Suprapubic skin (tissue), 4 donors: ENCODE results near the gene CALD1. TPM values are rescaled to one million over a fixed set of nuclear protein-coding genes. Genes with fewer than 3 reads are reported as not detected.
A peak's percentile ranks its signal among the peaks of the same experiment; 100 is the strongest.

Experiments
- DNase-seq, 2 donors: peaks; one replicate each; pipeline ENCODE4 v3.0.0-alpha.2; 2019; ENCODE audit warnings: low spot score in 2 of 2
- H3K27ac ChIP-seq: fragments of 200-600 bp; sonication (generic); one replicate; pipeline ENCODE4 v1.5.1; 2019
- H3K27me3 ChIP-seq: fragments of 200-600 bp; sonication (generic); one replicate; pipeline ENCODE4 v1.5.1; 2019
- H3K36me3 ChIP-seq: fragments of 200-600 bp; sonication (generic); one replicate; pipeline ENCODE4 v1.5.1; 2019
- H3K4me1 ChIP-seq: fragments of 200-600 bp; sonication (generic); one replicate; pipeline ENCODE4 v1.5.1; 2019
- H3K4me3 ChIP-seq: fragments of 200-600 bp; sonication (generic); one replicate; pipeline ENCODE4 v1.5.1; 2019; ENCODE audit warnings: mild to moderate bottlenecking
- H3K9me3 ChIP-seq: fragments of 200-600 bp; sonication (generic); one replicate; pipeline ENCODE4 v1.5.1; 2019
- EP300 ChIP-seq: sonication (generic); formaldehyde crosslinking; IDR thresholded peaks from one replicate; pipeline ENCODE4 v1.6.1; 2017; ENCODE audit warnings: antibody characterized with exemption
- POLR2A ChIP-seq, 2 donors: fragments of 450-650 bp; IDR thresholded peaks; one replicate each; pipeline ENCODE4 v1.6.1; 2017; ENCODE audit warnings: antibody characterized with exemption in 2 of 2, mild to moderate bottlenecking in 2 of 2, moderate library complexity in 2 of 2
- POLR2AphosphoS5 ChIP-seq, 3 donors: sonication (generic); formaldehyde crosslinking; IDR thresholded peaks; one replicate each; pipeline ENCODE4 v1.6.1; 2017; ENCODE audit warnings: antibody characterized with exemption in 3 of 3
- WGBS: methylation state at CpG from one replicate; pipeline ENCODE4 v1.1.5; 2018; 5-methylcytosine and 5-hydroxymethylcytosine counted together
- total RNA-seq, 4 donors: library from RNA; depleted of rRNA; stranded (reverse); fragments of >200 nt; gene quantifications; one replicate each; pipeline ENCODE4 v1.1.0, GENCODE V29; 2016
- TF ChIP-seq, protein P1 (sequence below), 2 donors: fragments of 200-600 bp in 1 of 2; fragments of 450-650 bp in 1 of 2; sonication (generic) in 1 of 2; IDR thresholded peaks; one replicate each; pipeline ENCODE4 v1.5.1; 2016 to 2019; ENCODE audit warnings: antibody characterized with exemption in 2 of 2, mild to moderate bottlenecking in 1 of 2, moderate library complexity in 1 of 2

Gene CALD1
- total RNA-seq, 4 donors from 2014 or later = 53.6 to 116 (median 83.2) TPM

DNA sequence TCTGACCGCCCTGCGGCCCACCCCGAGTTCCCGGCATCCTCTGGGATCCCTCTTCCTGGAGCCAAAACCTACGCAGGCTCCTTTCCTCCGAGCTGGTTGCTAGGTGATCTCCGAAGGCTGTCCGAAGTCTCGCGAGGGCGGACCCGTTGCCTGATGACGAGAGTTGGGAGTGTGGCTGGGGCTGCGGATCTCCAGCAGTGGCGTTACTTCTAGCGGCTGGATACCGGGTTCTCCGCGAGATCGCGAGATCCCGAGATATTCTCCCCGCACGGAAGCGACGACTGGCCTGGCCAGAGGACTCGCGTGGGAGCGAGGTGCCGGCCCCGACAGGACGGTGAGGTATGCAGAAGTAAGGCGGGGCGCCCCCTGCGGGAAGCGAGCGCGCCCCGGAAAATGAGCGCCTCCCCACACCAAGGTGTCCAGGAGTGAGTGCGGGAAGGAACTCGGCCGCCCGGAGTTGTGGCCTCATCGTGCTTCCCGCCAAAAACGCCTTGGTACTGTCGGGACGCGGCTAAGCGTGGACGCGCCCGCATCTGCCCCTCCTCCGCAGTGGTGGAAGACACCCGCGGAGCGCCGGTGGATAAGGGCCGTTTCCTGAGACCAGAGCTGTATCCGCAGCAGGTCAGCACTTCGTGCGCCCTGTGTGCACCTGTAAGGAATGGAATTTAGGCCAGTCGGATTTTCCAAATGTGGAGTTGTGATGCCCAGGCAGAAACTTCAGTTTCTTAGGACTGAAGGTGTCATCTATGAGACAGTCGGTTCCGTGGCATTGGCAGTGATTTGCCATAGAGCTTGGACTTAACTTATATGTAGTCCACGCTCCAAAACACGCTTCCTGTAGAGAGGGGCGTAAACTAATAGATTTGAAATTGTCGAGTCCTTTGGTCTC is 207.2 kb downstream of the CALD1 start, which contains the start of gene AGBL3:
TSS of gene AGBL3 (plus strand) at position 146 of the 889 bp plus-strand sequence. CDS start 1,426 bp downstream, outside the sequence.
- peak within 1 kb of the TSS; percentile 74 for H3K4me3 ChIP-seq
- peak within 1 kb of the TSS; percentile 80 for H3K27ac ChIP-seq
- peak; percentile 96 to 98 for DNase-seq
- H3K36me3 ChIP-seq = no peaks in the 10 kb centered on the region
- no peaks in the 10 kb centered on the region for H3K27me3 ChIP-seq
- H3K4me1 ChIP-seq = peaks cover 16% of the 10 kb centered on the region
- 0% methylated on average over 29 of the region's 70 CpGs for WGBS
- TF ChIP-seq POLR2AphosphoS5 (IDR thresholded peaks at IDR 0.05) (peak in 1 of 3 donors; percentile 30), POLR2A (IDR thresholded peaks at IDR 0.05) (peak in 1 of 2 donors; percentile 27), EP300 (no peak)
- TF ChIP-seq, protein P1, sequence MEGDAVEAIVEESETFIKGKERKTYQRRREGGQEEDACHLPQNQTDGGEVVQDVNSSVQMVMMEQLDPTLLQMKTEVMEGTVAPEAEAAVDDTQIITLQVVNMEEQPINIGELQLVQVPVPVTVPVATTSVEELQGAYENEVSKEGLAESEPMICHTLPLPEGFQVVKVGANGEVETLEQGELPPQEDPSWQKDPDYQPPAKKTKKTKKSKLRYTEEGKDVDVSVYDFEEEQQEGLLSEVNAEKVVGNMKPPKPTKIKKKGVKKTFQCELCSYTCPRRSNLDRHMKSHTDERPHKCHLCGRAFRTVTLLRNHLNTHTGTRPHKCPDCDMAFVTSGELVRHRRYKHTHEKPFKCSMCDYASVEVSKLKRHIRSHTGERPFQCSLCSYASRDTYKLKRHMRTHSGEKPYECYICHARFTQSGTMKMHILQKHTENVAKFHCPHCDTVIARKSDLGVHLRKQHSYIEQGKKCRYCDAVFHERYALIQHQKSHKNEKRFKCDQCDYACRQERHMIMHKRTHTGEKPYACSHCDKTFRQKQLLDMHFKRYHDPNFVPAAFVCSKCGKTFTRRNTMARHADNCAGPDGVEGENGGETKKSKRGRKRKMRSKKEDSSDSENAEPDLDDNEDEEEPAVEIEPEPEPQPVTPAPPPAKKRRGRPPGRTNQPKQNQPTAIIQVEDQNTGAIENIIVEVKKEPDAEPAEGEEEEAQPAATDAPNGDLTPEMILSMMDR (IDR thresholded peaks at IDR 0.05) = peak; percentile 13 to 64
- peaks cover 4% of the 10 kb centered on the region for H3K9me3 ChIP-seq

DNA sequence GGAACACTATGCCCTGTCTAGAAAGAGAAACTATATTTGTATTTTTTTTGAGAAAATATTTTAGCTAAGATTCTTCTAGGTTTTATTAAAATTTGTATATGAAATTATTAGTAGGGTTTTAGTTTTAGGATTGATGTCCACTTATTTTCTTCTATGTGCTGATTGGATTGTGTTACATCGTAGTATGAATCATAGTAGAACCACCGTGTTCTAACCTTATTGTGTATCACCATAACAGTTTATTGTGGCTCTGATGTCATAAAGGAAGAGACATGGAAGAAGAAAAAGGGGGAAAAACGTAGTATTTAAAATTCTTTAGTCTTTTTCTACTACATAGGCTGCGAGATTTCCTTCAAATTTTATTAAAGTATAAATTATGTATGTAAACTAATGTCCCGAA is 208.7 kb downstream of the CALD1 start:
- Histone ChIP-seq H3K4me3 (no peak overlapping the region), H3K4me1 (peaks cover 16% of the 10 kb centered on the region), H3K9me3 (no peaks in the 10 kb centered on the region), H3K27ac (no peak overlapping the region), H3K36me3 (no peaks in the 10 kb centered on the region), H3K27me3 (no peaks in the 10 kb centered on the region)
- no peak for DNase-seq
- TF ChIP-seq EP300 = no peak
- 88% methylated on average over 5 of the region's 5 CpGs for WGBS

DNA sequence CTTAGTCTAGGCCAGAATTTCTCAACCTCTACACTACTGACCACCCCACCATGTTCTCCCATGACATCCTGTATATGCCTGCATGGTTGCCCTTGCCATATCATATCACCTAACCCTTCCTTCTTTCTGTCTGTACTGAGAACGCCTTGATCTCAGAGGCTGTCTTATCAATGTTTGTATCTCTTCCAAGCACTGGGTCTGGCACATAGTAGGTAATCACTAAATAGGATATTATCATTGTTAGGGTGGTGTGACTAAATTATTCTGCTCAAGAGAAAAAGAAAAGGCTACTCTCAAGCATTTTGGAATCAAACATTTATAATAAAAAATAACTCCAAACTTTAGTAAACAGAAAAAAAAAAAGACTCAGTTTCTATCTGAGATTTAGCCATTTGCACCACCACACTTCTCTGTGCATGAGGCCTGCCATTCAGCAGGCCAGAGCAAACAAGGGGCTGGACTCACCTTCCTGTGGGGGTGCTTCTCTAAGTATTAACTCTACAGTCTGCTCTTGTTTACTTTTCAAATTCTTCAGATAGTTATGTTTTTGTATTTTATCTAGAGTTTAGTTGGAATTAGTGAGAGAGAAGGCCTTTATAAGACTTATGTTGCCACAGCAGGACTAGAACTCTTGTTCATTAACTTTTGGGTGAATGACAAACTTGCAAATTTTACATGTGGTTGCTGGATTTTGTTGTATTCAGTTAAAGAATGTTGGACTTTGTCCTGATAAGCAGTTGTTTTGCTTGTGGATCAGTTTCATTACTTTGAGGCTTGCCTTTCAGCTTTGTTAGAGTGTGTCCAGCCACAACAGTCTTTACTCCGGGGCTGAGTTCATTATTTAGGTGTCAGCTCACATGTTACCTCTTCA is 212.3 kb downstream of the CALD1 start:
- WGBS = 82% methylated on average over 2 of the region's 2 CpGs
- H3K9me3 ChIP-seq = no peaks in the 10 kb centered on the region
- H3K4me3 ChIP-seq = no peak overlapping the region
- no peak overlapping the region for H3K27ac ChIP-seq
- no peaks in the 10 kb centered on the region for H3K27me3 ChIP-seq
- no peak for DNase-seq
- TF ChIP-seq, protein P1 (IDR thresholded peaks at IDR 0.05) = no peak
- TF ChIP-seq POLR2AphosphoS5 (IDR thresholded peaks at IDR 0.05) = no peak
- no peak for TF ChIP-seq EP300
- TF ChIP-seq POLR2A (IDR thresholded peaks at IDR 0.05) = no peak
- H3K4me1 ChIP-seq = peaks cover 16% of the 10 kb centered on the region
- H3K36me3 ChIP-seq = peaks cover 24% of the 10 kb centered on the region

DNA sequence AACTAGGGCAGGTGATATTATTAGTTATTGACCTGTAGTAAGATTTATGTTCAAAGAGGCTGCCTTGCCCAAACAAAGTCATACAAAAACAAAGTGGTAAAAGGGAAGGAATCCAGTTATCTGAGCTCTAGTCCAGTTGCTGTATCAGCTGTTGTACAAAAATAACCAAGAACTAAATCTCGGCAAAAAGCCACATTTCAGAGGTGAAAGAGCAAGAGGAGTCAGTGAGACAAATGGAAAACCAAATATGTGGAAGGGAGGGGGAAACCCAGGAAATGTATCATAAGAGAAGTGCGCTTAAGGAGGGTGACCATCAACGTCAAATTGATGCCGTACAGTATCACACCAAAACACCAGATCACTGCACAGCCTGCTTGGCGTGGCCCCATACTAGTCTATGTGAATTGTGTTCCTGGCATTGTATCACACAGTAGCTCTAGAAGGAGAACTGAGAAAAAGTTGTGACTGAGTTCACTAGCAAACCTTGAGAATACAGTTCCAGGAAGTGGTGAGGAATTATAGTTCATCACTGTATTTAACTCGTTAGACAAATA is 213.3 kb downstream of the CALD1 start:
- 80% methylated on average over 6 of the region's 6 CpGs for WGBS
- H3K4me1 ChIP-seq = peaks cover 8% of the 10 kb centered on the region
- H3K4me3 ChIP-seq = no peak overlapping the region
- H3K27me3 ChIP-seq = no peaks in the 10 kb centered on the region
- H3K36me3 ChIP-seq = peaks cover 32% of the 10 kb centered on the region
- H3K9me3 ChIP-seq = no peaks in the 10 kb centered on the region
- TF ChIP-seq, protein P1 (IDR thresholded peaks at IDR 0.05) = no peak
- TF ChIP-seq POLR2A (IDR thresholded peaks at IDR 0.05) (no peak), EP300 (no peak), POLR2AphosphoS5 (IDR thresholded peaks at IDR 0.05) (no peak)
- no peak for DNase-seq
- no peak overlapping the region for H3K27ac ChIP-seq

DNA sequence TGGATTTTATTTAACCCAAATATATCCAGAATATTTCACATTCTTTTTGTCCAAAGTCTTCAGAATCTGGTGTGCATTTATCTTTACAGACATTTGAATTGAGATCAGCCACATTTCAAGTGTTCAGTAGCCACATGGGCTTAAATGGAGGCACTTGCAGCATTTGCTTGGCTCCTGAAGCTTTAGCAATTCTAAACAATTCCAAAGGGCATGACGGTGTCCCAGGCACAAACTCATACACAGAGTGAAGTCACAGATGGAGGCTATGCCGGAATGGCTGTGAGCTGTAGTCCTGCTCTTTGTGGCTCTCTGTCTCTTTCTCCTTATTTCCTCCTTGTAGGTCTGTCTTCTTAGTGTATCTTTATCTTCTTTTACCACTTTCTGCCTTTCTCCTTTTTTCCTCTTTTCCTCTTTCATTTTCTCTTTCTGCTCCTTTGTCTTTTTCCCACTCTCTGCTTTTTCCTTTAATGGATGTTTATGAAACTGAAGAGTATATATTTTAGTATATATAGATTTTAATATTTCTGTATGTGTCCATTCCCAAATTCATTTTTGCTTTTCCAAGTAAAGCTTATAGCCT is 214.5 kb downstream of the CALD1 start:
- no peak for DNase-seq
- Histone ChIP-seq H3K36me3 (peaks cover 39% of the 10 kb centered on the region), H3K27me3 (no peaks in the 10 kb centered on the region), H3K27ac (no peak overlapping the region), H3K4me3 (no peak overlapping the region), H3K9me3 (no peaks in the 10 kb centered on the region), H3K4me1 (no peaks in the 10 kb centered on the region)
- no peak for TF ChIP-seq EP300
- TF ChIP-seq, protein P1 (IDR thresholded peaks at IDR 0.05) = no peak
- no peak for TF ChIP-seq POLR2A (IDR thresholded peaks at IDR 0.05)
- TF ChIP-seq POLR2AphosphoS5 (IDR thresholded peaks at IDR 0.05) = no peak
- 92% methylated on average over 2 of the region's 2 CpGs for whole genome bisulfite sequencing
